Subcutaneous adipose tissue (tissue), 4 donors: ENCODE data around the gene CX3CL1. TPM values are rescaled to one million over a fixed set of nuclear protein-coding genes. Genes with fewer than 3 reads are reported as not detected.

Source experiments
- CTCF ChIP-seq: fragments of 450-650 bp; IDR thresholded peaks from one replicate; pipeline ENCODE4 v1.5.1; 2016; ENCODE audit warnings: low read depth, mild to moderate bottlenecking, control low read depth, antibody characterized with exemption, moderate library complexity
- total RNA-seq, 4 donors: library from RNA; depleted of rRNA; stranded (reverse); fragments of >200 nt; gene quantifications; one replicate each; pipeline ENCODE4 v1.1.0, GENCODE V29; 2016

CX3CL1 gene
- total RNA-seq = 10 to 100 TPM in 1 of 4 donors, 1 to 10 TPM in 3; 4.7 to 25.4 (median 6.2) TPM

DNA sequence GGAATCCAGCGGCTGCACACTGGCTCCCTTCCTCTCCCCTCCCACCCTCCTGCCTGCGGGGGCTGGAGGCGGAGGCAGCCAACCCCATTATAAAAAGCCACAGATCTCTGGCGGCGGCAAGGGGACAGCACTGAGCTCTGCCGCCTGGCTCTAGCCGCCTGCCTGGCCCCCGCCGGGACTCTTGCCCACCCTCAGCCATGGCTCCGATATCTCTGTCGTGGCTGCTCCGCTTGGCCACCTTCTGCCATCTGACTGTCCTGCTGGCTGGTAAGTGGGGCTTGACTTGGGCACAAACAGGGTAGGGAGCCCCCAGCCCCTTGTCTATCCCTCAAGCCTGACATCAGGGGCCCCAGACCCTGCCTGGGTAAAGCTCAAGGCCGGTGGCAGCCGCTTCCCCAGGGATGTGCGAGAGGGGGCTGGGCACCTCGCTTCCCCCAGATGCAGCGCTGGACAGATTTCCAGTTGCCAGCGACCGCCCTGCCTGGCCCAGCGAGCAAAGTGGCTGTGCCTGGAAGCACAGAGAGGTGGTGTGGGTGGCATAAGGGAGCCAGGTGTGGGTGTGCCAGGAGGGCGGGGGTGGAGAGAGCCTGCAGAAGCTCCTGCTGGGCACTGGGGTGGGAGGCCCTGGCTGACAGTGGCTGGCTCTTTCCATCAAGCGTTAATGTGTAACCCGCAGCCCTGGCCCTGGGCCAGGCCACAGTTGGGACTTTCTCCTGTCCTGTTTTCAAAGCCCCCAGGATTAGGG, at the start of gene CX3CL1:
Gene CX3CL1 (plus strand): TSS at position 119 of the 745 bp plus-strand sequence. CDS start 79 bp downstream, at position 198.
- TF ChIP-seq CTCF = no peak

GRCh38 chr16:57324749-57325148, 47.5 kb upstream of the CX3CL1 start:
- TF ChIP-seq CTCF = no peak

DNA sequence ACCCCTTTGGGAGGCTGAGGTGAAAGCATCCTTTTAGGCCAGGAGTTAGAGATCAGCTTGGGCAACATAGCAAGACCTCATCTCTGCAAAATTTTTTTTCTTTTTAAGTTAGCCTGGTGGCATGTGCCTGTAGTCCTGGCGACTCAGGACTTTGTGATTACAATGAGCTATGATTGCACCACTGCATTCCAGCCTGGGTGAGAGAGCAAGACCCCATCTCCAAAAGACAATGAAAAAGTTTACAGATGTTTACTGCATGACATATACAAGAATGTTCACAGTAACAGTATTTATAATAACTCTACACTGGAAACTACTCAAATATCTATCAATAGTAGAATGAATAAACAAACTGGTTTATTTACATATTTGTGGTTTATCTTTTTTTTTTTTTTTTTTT, 46.8 kb upstream of the CX3CL1 start:
- no peak for TF ChIP-seq CTCF

- TF ChIP-seq CTCF = no peak
Observed at GRCh38 chr16:57329718-57330327, 42.5 kb upstream of the CX3CL1 start.

GRCh38 chr16:57331355-57331754, 40.9 kb upstream of the CX3CL1 start:
- TF ChIP-seq CTCF = no peak

- no peak for TF ChIP-seq CTCF
Observed at GRCh38 chr16:57333402-57333801, 38.9 kb upstream of the CX3CL1 start.

DNA sequence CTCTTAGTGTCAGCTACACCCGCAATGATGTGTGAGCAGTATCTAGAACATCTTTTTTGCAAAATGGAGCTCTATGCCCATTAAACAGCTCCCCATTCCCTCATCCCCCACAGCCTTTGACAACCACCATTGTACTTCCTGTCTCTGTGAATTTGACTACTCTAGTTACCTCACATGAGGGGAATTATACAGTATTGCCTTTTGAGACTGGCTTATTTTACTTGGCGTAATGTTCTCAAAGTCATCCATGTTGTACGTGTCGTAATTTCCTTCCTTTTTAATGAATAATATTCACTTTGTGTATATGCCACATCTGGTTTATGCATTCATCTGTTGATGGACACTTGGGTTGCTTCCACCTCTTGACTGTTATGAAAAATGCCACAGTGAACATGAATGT, 36.9 kb upstream of the CX3CL1 start:
- TF ChIP-seq CTCF = no peak
